ENCODE results near the gene TBCCD1. TPM values are rescaled to one million over a fixed set of nuclear protein-coding genes. Genes with fewer than 3 reads are reported as not detected.

Gene TBCCD1
- total and polyA plus RNA-seq, 2 of the 8 experiments (the other 6 are each of a cell fraction or from before 2014, with no cell fraction given) = 11.3 to 13.9 TPM

- H2AK5ac ChIP-seq (ENCODE audit: low read depth, low read length) = no peak overlapping the region
- H2BK20ac ChIP-seq (ENCODE audit: low read length) = no peak overlapping the region
- no peak overlapping the region for H3K4me2 ChIP-seq (ENCODE audit: insufficient read depth in 1 of 2, low read depth in 2 of 2, low read length in 2 of 2)
- no peak overlapping the region for H3K18ac ChIP-seq (ENCODE audit: extremely low read depth, low read length)
- no peaks in the 10 kb centered on the region for H3K23me2 ChIP-seq (ENCODE audit: low read depth, low read length)
- ChIA-PET POLR2A (ENCODE audit: partially characterized antibody) (interaction anchor here (10.2 kb wide), 1 partner anchor 190 kb away, joined by 85 read pairs; the partner anchor contains the start of gene EIF4A2), CTCF (ENCODE audit: partially characterized antibody) (interaction anchor here (1.2 to 23.7 kb wide), 4 partner anchors 9 to 176 kb away, joined by 3 to 333 read pairs (median 4); partner anchors contain the start of gene AHSG)
- no peak overlapping the region for H4K91ac ChIP-seq (replicated peaks; ENCODE audit: insufficient read length, low read length)
- H3K23ac ChIP-seq (ENCODE audit: insufficient read length) = no peak overlapping the region
- FAIRE-seq (no peak), DNase-seq (ENCODE audit: low read depth in 1 of 2, low spot score in 2 of 2) (no peak)
- H3K9ac ChIP-seq (replicated peaks in 1 of 4; ENCODE audit: extremely low read depth in 1 of 4, low read depth in 3 of 4, low read length in 3 of 4) = no peak overlapping the region
- no peak overlapping the region for H3K4ac ChIP-seq (replicated peaks; ENCODE audit: insufficient read length, low read depth, low read length)
- H3K14ac ChIP-seq (ENCODE audit: insufficient read length) = no peak overlapping the region
- H3K79me1 ChIP-seq (ENCODE audit: low read depth, low read length) = no peaks in the 10 kb centered on the region; the same call in 1 of the 2 replicates
- no peaks in the 10 kb centered on the region for H3K36me3 ChIP-seq (ENCODE audit: control insufficient read depth in 2 of 4, insufficient read depth in 4 of 4, low read length in 3 of 4)
- H4K8ac ChIP-seq (ENCODE audit: extremely low read depth, insufficient read depth, low read length) = no peak overlapping the region
- no peak overlapping the region for H2BK15ac ChIP-seq (ENCODE audit: low read length)
- no peak overlapping the region for H3K56ac ChIP-seq (replicated peaks; ENCODE audit: insufficient read length, low read depth, low read length)
- WGBS, 2 experiments (ENCODE audit: extremely low coverage in 1 of 2, insufficient coverage in 1 of 2, insufficient read length in 1 of 2, insufficient replicate concordance in 2 of 2, low coverage in 1 of 2, low lambda C conversion rate in 2 of 2, missing lambda C conversion rate in 1 of 2) = 91% methylated on average over 3 of the region's 3 CpGs; no CpG with 5 or more reads in 1 of the 2 experiments
- H2AFZ ChIP-seq (ENCODE audit: low read length) = no peak overlapping the region
- H2BK5ac ChIP-seq (ENCODE audit: low read depth, low read length) = no peak overlapping the region
- no peak overlapping the region for H4K5ac ChIP-seq (ENCODE audit: insufficient read length, low read depth, low read length)
- no peak overlapping the region for H2BK120ac ChIP-seq (replicated peaks; ENCODE audit: low read depth, low read length)
- no peak overlapping the region for H3K4me3 ChIP-seq (ENCODE audit: extremely low read depth in 1 of 4, insufficient read depth in 2 of 4, low read depth in 3 of 4, low read length in 4 of 4)
- H3K27ac ChIP-seq (ENCODE audit: low read depth, low read length) = no peak overlapping the region
- no peaks in the 10 kb centered on the region for H3K79me2 ChIP-seq (ENCODE audit: control insufficient read depth in 1 of 2, insufficient read depth in 2 of 2, low read length in 2 of 2)
- H2BK12ac ChIP-seq (ENCODE audit: low read depth, low read length) = no peak overlapping the region
- H3K4me1 ChIP-seq (replicated peaks in 1 of 4; ENCODE audit: control insufficient read depth in 3 of 4, insufficient read depth in 4 of 4, low read length in 3 of 4) = no peaks in the 10 kb centered on the region
- H3K27me3 ChIP-seq (replicated peaks in 1 of 4; ENCODE audit: control insufficient read depth in 3 of 4, extremely low read depth in 1 of 4, insufficient read depth in 3 of 4, low read length in 3 of 4) = no peaks in the 10 kb centered on the region
- no peaks in the 10 kb centered on the region for H4K20me1 ChIP-seq (replicated peaks in 1 of 2; ENCODE audit: control insufficient read depth in 1 of 2, insufficient read depth in 2 of 2, low read length in 2 of 2)
- H3K9me3 ChIP-seq (ENCODE audit: insufficient read depth in 2 of 2, low read depth in 1 of 2, low read length in 1 of 2) = no peaks in the 10 kb centered on the region
- TF ChIP-seq TBP (IDR thresholded peaks at IDR 0.05; ENCODE audit: low read depth, low read length) = no peak
- no peak for TF ChIP-seq CHD1 (IDR thresholded peaks at IDR 0.05; ENCODE audit: low read depth, low read length)
- no peak for TF ChIP-seq POU5F1 (IDR thresholded peaks at IDR 0.05; ENCODE audit: low read depth, low read length)
- TF ChIP-seq SIRT6 (IDR thresholded peaks at IDR 0.05; ENCODE audit: low read length) = no peak
- no peak for TF ChIP-seq SP2 (IDR thresholded peaks at IDR 0.05; ENCODE audit: low read length)
- TF ChIP-seq SRF (IDR thresholded peaks at IDR 0.05; ENCODE audit: low read depth, low read length) = no peak
- TF ChIP-seq MAFK (IDR thresholded peaks at IDR 0.05; ENCODE audit: low read depth, low read length) = no peak
- no peak for TF ChIP-seq RBBP5 (IDR thresholded peaks at IDR 0.05; ENCODE audit: borderline replicate concordance, low read depth, low read length)
- TF ChIP-seq TCF12 (IDR thresholded peaks at IDR 0.05; ENCODE audit: low read depth, low read length) = no peak
- no peak for TF ChIP-seq BRCA1 (IDR thresholded peaks at IDR 0.05; ENCODE audit: low read depth, low read length)
- TF ChIP-seq SIX5 (IDR thresholded peaks at IDR 0.05; ENCODE audit: low read depth, low read length) = no peak
- TF ChIP-seq SAP30 (IDR thresholded peaks at IDR 0.05; ENCODE audit: insufficient read depth, insufficient replicate concordance, low read length) = no peak
- no peak for TF ChIP-seq CHD2 (IDR thresholded peaks at IDR 0.05; ENCODE audit: low read length)
- TF ChIP-seq NRF1 (IDR thresholded peaks at IDR 0.05; ENCODE audit: low read depth, low read length) = no peak
- no peak for TF ChIP-seq ATF3 (IDR thresholded peaks at IDR 0.05; ENCODE audit: insufficient read depth, low read depth, low read length)
These were observed 26.7 kb upstream of the TBCCD1 start for GRCh38 chr3:186593862-186594261.
